ENCODE results near the gene NTNG2. TPM values are rescaled to one million over a fixed set of nuclear protein-coding genes. Genes with fewer than 3 reads are reported as not detected.

The NTNG2 gene
- total RNA-seq, 3 donors from 2014 or later: 0.41 to 0.73 (median 0.43) TPM

- Histone ChIP-seq H3K36me3 (ENCODE audit: low read depth) (no peaks in the 10 kb centered on the region), H3K9me3 (no peaks in the 10 kb centered on the region), H3K4me1 (ENCODE audit: low read depth) (no peaks in the 10 kb centered on the region), H3K4me3 (no peak overlapping the region)
- DNase-seq: no peak
- TF ChIP-seq CTCF (IDR thresholded peaks at IDR 0.05): no peak
- no peak for ATAC-seq
- intact Hi-C loops (cut with DNase I, micrococcal nuclease): no loop called here
Measured at GRCh38 chr9:132200706-132201105, 38.8 kb downstream of the NTNG2 start.

- intact Hi-C loops (cut with DNase I, micrococcal nuclease): no loop called here
- Histone ChIP-seq H3K4me3 (no peak overlapping the region), H3K9me3 (no peaks in the 10 kb centered on the region), H3K36me3 (ENCODE audit: low read depth) (no peaks in the 10 kb centered on the region), H3K4me1 (ENCODE audit: low read depth) (no peaks in the 10 kb centered on the region)
- peak in 1 of 3 donors; percentile 10 for DNase-seq
- TF ChIP-seq CTCF (IDR thresholded peaks at IDR 0.05): no peak
- peak; percentile 11 for ATAC-seq
Measured at GRCh38 chr9:132201139-132201538, 39.3 kb downstream of the NTNG2 start.

GRCh38 chr9:132201780-132202703 is 40.2 kb downstream of the NTNG2 start:
- Histone ChIP-seq H3K4me3 (no peak overlapping the region), H3K36me3 (ENCODE audit: low read depth) (no peaks in the 10 kb centered on the region), H3K4me1 (ENCODE audit: low read depth) (no peaks in the 10 kb centered on the region), H3K9me3 (no peaks in the 10 kb centered on the region)
- TF ChIP-seq CTCF (IDR thresholded peaks at IDR 0.05): no peak
- intact Hi-C loops (cut with DNase I, micrococcal nuclease): no loop called here
- DNase-seq: no peak
- ATAC-seq: no peak

- DNase-seq (no peak), ATAC-seq (no peak)
- no peak for TF ChIP-seq CTCF (IDR thresholded peaks at IDR 0.05)
- intact Hi-C loops (cut with DNase I, micrococcal nuclease): no loop called here
- no peaks in the 10 kb centered on the region for H3K9me3 ChIP-seq
- no peaks in the 10 kb centered on the region for H3K4me1 ChIP-seq (ENCODE audit: low read depth)
- H3K36me3 ChIP-seq (ENCODE audit: low read depth): no peaks in the 10 kb centered on the region
- H3K4me3 ChIP-seq: no peak overlapping the region
Measured at GRCh38 chr9:132204883-132205282, 43.0 kb downstream of the NTNG2 start.

- Histone ChIP-seq H3K9me3 (no peaks in the 10 kb centered on the region), H3K36me3 (ENCODE audit: low read depth) (no peaks in the 10 kb centered on the region), H3K4me1 (ENCODE audit: low read depth) (no peaks in the 10 kb centered on the region), H3K4me3 (no peak overlapping the region)
- ATAC-seq: no peak
- intact Hi-C loops (cut with DNase I, micrococcal nuclease): no loop called here
- DNase-seq: no peak
- no peak for TF ChIP-seq CTCF (IDR thresholded peaks at IDR 0.05)
Measured at GRCh38 chr9:132207215-132207614, 45.4 kb downstream of the NTNG2 start.
